Heart right ventricle (tissue), 16 donors: ENCODE results near the gene DMC1. TPM values are rescaled to one million over a fixed set of nuclear protein-coding genes. Genes with fewer than 3 reads are reported as not detected.
"Not testable (repeated sequence)": the region's sequence is repeated elsewhere in the genome, so short reads cannot be mapped to it uniquely, and the experiment has no call there.

Source experiments
- ATAC-seq, 8 donors: fragments of 200-7000 bp; cut with Tn5 transposase; one replicate each; pipeline ENCODE4 v1.9.1; 2020; ENCODE audit warnings: mild to moderate bottlenecking in 8 of 8, moderate library complexity in 8 of 8, moderate number of reproducible peaks in 1 of 8
- DNase-seq, 2 donors: peaks; one replicate each; pipeline ENCODE4 v3.0.0-alpha.2; 2020
- H3K27ac ChIP-seq, 10 donors: fragments of 200-600 bp; sonication (generic) in 2 of 10; one replicate each; pipeline versions ENCODE4 v1.5.0 to v1.8.0; 2020 to 2022; ENCODE audit warnings: mild to moderate bottlenecking in 3 of 10
- H3K27me3 ChIP-seq, 7 donors: fragments of 200-600 bp; one replicate each; pipeline ENCODE4 v1.8.0; 2021 to 2022; ENCODE audit warnings: mild to moderate bottlenecking in 2 of 7
- H3K36me3 ChIP-seq, 9 donors: fragments of 200-600 bp; sonication (generic) in 1 of 9; one replicate each; pipeline versions ENCODE4 v1.5.0 to v1.8.0; 2020 to 2022; ENCODE audit warnings: mild to moderate bottlenecking in 2 of 9
- H3K4me1 ChIP-seq, 9 donors: fragments of 200-600 bp; sonication (generic) in 1 of 9; one replicate each; pipeline versions ENCODE4 v1.5.0 to v1.8.0; 2020 to 2022; ENCODE audit warnings: mild to moderate bottlenecking in 4 of 9
- H3K4me3 ChIP-seq, 10 donors: fragments of 200-600 bp; sonication (generic) in 2 of 10; one replicate each; pipeline versions ENCODE4 v1.5.0 to v1.8.0; 2020 to 2022; ENCODE audit warnings: mild to moderate bottlenecking in 7 of 10, moderate library complexity in 2 of 10
- H3K9me3 ChIP-seq, 11 donors: fragments of 200-600 bp in 10 of 11; sonication (generic) in 2 of 11; one replicate each; pipeline versions ENCODE4 v1.5.0 to v1.8.0; 2013 to 2022; ENCODE audit warnings: mild to moderate bottlenecking in 2 of 11, control low read depth in 1 of 11, moderate library complexity in 1 of 11
- CTCF ChIP-seq, 9 donors: fragments of 200-600 bp; sonication (generic) in 2 of 9; IDR thresholded peaks; one replicate each; pipeline versions ENCODE4 v1.5.0 to v1.8.0; 2021 to 2022; ENCODE audit warnings: antibody characterized with exemption in 9 of 9, mild to moderate bottlenecking in 5 of 9, moderate library complexity in 1 of 9
- WGBS, 2 donors: extraction: QIAGEN DNeasy Blood & Tissue Kit; methylation state at CpG; one replicate each; pipeline ENCODE4 v1.1.7; 2013; ENCODE audit warnings: inconsistent platforms in 1 of 2; 5-methylcytosine and 5-hydroxymethylcytosine counted together
- intact Hi-C, 10 donors: fragments of 100-400 bp; cut with DNase I; formaldehyde crosslinking; loops; one replicate each; pipeline versions ENCODE4 v1.11.1 to v1.14.2; 2022
- polyA plus RNA-seq, 2 donors: library from polyadenylated mRNA; stranded (reverse); fragments of 200-250 nt; gene quantifications; one replicate each; pipeline ENCODE4 v1.2.3, GENCODE V29; 2013
- total RNA-seq, 10 donors: library from RNA; stranded (reverse); fragmentation: NEBNext Ultra II Directional in 3 of 10; extraction: Animal tissue kit (Norgen Biotek cat#: 25700) in 3 of 10; gene quantifications; one replicate each; pipeline versions ENCODE4 v1.2.1 to v1.2.4, GENCODE V29; 2021 to 2023
- donor health status: Arrhythmogenic right ventricular cardiomyopathy.
- donor health status: ischemic (EF 13 %, LVEDD 7.1; RV severe dilation, severe dysfunction).
- donor health status: healthy with polysubstance abuse.
- donor health status: DM: no; HTN: yes; CAD: no.
- donor health status: DM: no; HTN: no; CAD: no.
- donor health status: ischemic (EF 25% LVEDD 6.9; RV normal size, moderate dysfunction).
- donor health status: ischemic (EF 25% LVEDD 5.7; RV mildly dilated, moderate dysfunction).
- donor health status: healthy.
- donor health status: DM: yes; HTN: yes; CAD: no.
- donor health status: Ischemic cardiomyopathy.
- donor health status: ischemic (EF 35%, LVEDD 5.7; RV mildly dilated, moderate dysfunction).
- donor health status: nonischemic (EF 11% LVEDD 7.7; RV severe dilation, severe dysfunction).
- donor health status: DM: yes; HTN: yes; CAD: no.
- donor health status: PGD.
- donor health status: ischemic (EF 29% LVEDD 5.4; RV normal size, mild dysfunction).
- donor health status: nonischemic (EF 23%, LVEDD 6.1; RV moderate dilation, normal function).

Gene DMC1
- total and polyA plus RNA-seq, 12 donors = 0.12 to 3.2 (median 1.3) TPM

GRCh38 chr22:38601221-38601764 is 31.3 kb upstream of the DMC1 start:
- intact Hi-C loops = no loop called here
- no peaks in the 10 kb centered on the region for H3K36me3 ChIP-seq
- no peaks in the 10 kb centered on the region for H3K9me3 ChIP-seq
- no peaks in the 10 kb centered on the region for H3K27me3 ChIP-seq
- no peak for ATAC-seq
- no peak overlapping the region for H3K27ac ChIP-seq
- H3K4me1 ChIP-seq = peaks cover 0 to 5% (median 0%) of the 10 kb centered on the region in 9 donors
- WGBS, 2 donors = 81 to 91% methylated on average over 2 of the region's 2 CpGs
- TF ChIP-seq CTCF (IDR thresholded peaks at IDR 0.05) = no peak
- H3K4me3 ChIP-seq = no peak overlapping the region
- no peak for DNase-seq

- H3K27me3 ChIP-seq = no peaks in the 10 kb centered on the region
- WGBS, 2 donors = 95% methylated on average over 10 of the region's 10 CpGs
- no peaks in the 10 kb centered on the region for H3K9me3 ChIP-seq
- ATAC-seq = no peak
- H3K4me3 ChIP-seq = no peak overlapping the region
- no peak overlapping the region for H3K27ac ChIP-seq
- TF ChIP-seq CTCF (IDR thresholded peaks at IDR 0.05) = no peak
- H3K36me3 ChIP-seq = no peaks in the 10 kb centered on the region
- no peaks in the 10 kb centered on the region for H3K4me1 ChIP-seq
- no peak for DNase-seq
- intact Hi-C loops = no loop called here
Measured at GRCh38 chr22:38599466-38599865, 29.5 kb upstream of the DMC1 start.

GRCh38 chr22:38582923-38583322 is 12.9 kb upstream of the DMC1 start:
- H3K36me3 ChIP-seq, H3K27ac ChIP-seq, H3K4me3 ChIP-seq, H3K4me1 ChIP-seq, H3K9me3 ChIP-seq, intact Hi-C loops, DNase-seq, ATAC-seq: not testable (repeated sequence)
- H3K27me3 ChIP-seq = peaks cover 0 to 14% (median 0%) of the 10 kb centered on the region in 7 donors
- whole genome bisulfite sequencing, 2 donors = 84 to 87% methylated on average over 3 of the region's 3 CpGs

GRCh38 chr22:38578505-38578904 is 8.5 kb upstream of the DMC1 start:
- Histone ChIP-seq H3K36me3 (no peaks in the 10 kb centered on the region), H3K27me3 (peaks cover 0 to 14% (median 0%) of the 10 kb centered on the region in 7 donors), H3K4me3 (no peak overlapping the region), H3K9me3 (no peaks in the 10 kb centered on the region), H3K27ac (no peak overlapping the region), H3K4me1 (no peaks in the 10 kb centered on the region)
- WGBS, 2 donors = 77 to 90% methylated on average over 5 of the region's 5 CpGs
- TF ChIP-seq CTCF (IDR thresholded peaks at IDR 0.05) = no peak
- intact Hi-C loops = loop anchor here in 3 of 10 donors (10.0 kb wide), 3 partner anchors 164 to 524 kb away; partner anchors contain the start of gene PICK1 (in 1 of the 3)
- DNase-seq (no peak), ATAC-seq (no peak)

- intact Hi-C loops = loop anchor here (5.0 to 10.0 kb wide), 8 partner anchors 65 to 520 kb away; partner anchors contain the start of genes DDX17 (in 2 of the 10) and PICK1 (in 1 of the 10)
Measured at GRCh38 chr22:38572065-38572464, 2.1 kb upstream of the DMC1 start.

More at GRCh38 chr22:38572065-38572464, 2.1 kb upstream of the DMC1 start:
- DNase-seq = peak in 1 of 2 donors; percentile 41
- peaks cover 0 to 29% (median 0%) of the 10 kb centered on the region in 7 donors for H3K27me3 ChIP-seq
- no peak overlapping the region for H3K4me3 ChIP-seq
- WGBS, 2 donors = 4 to 6% methylated on average over 3 of the region's 3 CpGs
- H3K36me3 ChIP-seq = no peaks in the 10 kb centered on the region
- peaks cover 2 to 34% (median 18%) of the 10 kb centered on the region in 9 donors for H3K4me1 ChIP-seq
- no peak for ATAC-seq
- TF ChIP-seq CTCF (IDR thresholded peaks at IDR 0.05) = peak; percentile 19 to 71 (median 57)
- no peak overlapping the region for H3K27ac ChIP-seq
- no peaks in the 10 kb centered on the region for H3K9me3 ChIP-seq
